ENCODE results near the gene ZBTB34. TPM values are rescaled to one million over a fixed set of nuclear protein-coding genes. Genes with fewer than 3 reads are reported as not detected.

The ZBTB34 gene
- total RNA-seq, 6 experiments from 2014 or later = 2.0 to 3.4 (median 2.3) TPM

- DNase-seq (no peak), ATAC-seq (no peak)
- no peaks in the 10 kb centered on the region for H3K27me3 ChIP-seq
- H3K4me1 ChIP-seq = no peaks in the 10 kb centered on the region
- intact Hi-C loops (cut with DNase I) = no loop called here
- 94% methylated on average over 7 of the region's 8 CpGs for WGBS (ENCODE audit: insufficient coverage, low coverage, low lambda C conversion rate, missing lambda C conversion rate)
- peaks cover 0 to 30% (median 18%) of the 10 kb centered on the region in 4 donors for H3K36me3 ChIP-seq
- no peak overlapping the region for H3K27ac ChIP-seq
- no peak overlapping the region for H3K4me3 ChIP-seq
- no peaks in the 10 kb centered on the region for H3K9me3 ChIP-seq
- TF ChIP-seq POLR2A (IDR thresholded peaks at IDR 0.05) = no peak
- TF ChIP-seq, protein P1, sequence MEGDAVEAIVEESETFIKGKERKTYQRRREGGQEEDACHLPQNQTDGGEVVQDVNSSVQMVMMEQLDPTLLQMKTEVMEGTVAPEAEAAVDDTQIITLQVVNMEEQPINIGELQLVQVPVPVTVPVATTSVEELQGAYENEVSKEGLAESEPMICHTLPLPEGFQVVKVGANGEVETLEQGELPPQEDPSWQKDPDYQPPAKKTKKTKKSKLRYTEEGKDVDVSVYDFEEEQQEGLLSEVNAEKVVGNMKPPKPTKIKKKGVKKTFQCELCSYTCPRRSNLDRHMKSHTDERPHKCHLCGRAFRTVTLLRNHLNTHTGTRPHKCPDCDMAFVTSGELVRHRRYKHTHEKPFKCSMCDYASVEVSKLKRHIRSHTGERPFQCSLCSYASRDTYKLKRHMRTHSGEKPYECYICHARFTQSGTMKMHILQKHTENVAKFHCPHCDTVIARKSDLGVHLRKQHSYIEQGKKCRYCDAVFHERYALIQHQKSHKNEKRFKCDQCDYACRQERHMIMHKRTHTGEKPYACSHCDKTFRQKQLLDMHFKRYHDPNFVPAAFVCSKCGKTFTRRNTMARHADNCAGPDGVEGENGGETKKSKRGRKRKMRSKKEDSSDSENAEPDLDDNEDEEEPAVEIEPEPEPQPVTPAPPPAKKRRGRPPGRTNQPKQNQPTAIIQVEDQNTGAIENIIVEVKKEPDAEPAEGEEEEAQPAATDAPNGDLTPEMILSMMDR (IDR thresholded peaks at IDR 0.05) = no peak
Observed at GRCh38 chr9:126833710-126834345, 26.6 kb upstream of the ZBTB34 start.

DNA sequence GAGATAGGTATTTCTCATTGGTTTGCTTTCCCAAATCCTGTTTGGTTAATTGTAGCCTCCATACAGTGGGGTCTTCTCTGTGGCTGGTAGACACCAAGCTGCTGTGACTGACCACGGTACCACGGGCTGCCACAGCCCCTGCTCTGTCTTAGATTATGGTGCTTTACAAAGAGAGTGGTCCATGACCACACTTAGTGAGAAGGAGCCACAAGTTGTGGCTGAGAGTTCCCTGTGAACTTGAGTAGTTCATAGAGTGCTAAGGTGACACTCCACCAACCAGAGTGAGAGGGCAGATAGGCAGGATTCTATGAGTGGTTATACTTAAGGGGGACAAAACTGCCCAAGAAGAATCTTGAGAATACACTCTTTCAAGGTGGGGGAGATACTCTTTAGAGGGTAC lies 25.8 kb upstream of the ZBTB34 start:
- intact Hi-C loops (cut with DNase I) = no loop called here
- no peak overlapping the region for H3K27ac ChIP-seq
- ATAC-seq (no peak), DNase-seq (no peak)
- no peak for TF ChIP-seq POLR2A (IDR thresholded peaks at IDR 0.05)
- TF ChIP-seq, protein P1 (IDR thresholded peaks at IDR 0.05) = no peak
- no peaks in the 10 kb centered on the region for H3K27me3 ChIP-seq
- H3K4me1 ChIP-seq = no peaks in the 10 kb centered on the region
- no CpG with 5 or more reads among the region's 2 CpGs for WGBS (ENCODE audit: insufficient coverage, low coverage, low lambda C conversion rate, missing lambda C conversion rate)
- no peaks in the 10 kb centered on the region for H3K9me3 ChIP-seq
- H3K4me3 ChIP-seq = no peak overlapping the region
- peaks cover 0 to 30% (median 18%) of the 10 kb centered on the region in 4 donors for H3K36me3 ChIP-seq

DNA sequence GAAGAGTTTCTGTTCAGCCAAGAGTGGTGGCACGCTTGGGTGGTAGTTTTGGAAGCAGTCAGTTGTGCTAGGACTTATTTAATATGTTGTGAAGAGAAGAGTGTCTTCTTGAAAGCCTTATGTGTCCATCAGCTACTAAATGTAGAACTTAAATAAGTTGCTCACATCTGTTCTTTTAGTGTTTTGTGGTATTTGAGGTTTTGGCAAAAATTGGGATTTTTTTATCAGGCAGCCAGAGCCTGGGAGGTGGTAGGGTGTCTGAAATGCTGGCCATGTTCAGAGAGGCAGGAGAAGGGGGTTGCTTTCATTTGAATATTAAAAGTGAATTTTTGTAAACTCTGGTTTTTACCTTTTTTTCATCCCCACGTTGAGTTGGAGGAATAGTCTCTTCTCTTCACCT lies 24.2 kb upstream of the ZBTB34 start:
- no peak overlapping the region for H3K27ac ChIP-seq
- WGBS (ENCODE audit: insufficient coverage, low coverage, low lambda C conversion rate, missing lambda C conversion rate) = 83% methylated on average over 2 of the region's 2 CpGs
- H3K36me3 ChIP-seq = peaks cover 0 to 30% (median 18%) of the 10 kb centered on the region in 4 donors
- ATAC-seq (no peak), DNase-seq (no peak)
- no peaks in the 10 kb centered on the region for H3K9me3 ChIP-seq
- H3K4me1 ChIP-seq = no peaks in the 10 kb centered on the region
- TF ChIP-seq POLR2A (IDR thresholded peaks at IDR 0.05) = no peak
- TF ChIP-seq, protein P1 (IDR thresholded peaks at IDR 0.05) = no peak
- no peaks in the 10 kb centered on the region for H3K27me3 ChIP-seq
- intact Hi-C loops (cut with DNase I) = no loop called here
- no peak overlapping the region for H3K4me3 ChIP-seq

- H3K4me1 ChIP-seq = no peaks in the 10 kb centered on the region
- ATAC-seq (no peak), DNase-seq (no peak)
- H3K9me3 ChIP-seq = no peaks in the 10 kb centered on the region
- no peak for TF ChIP-seq POLR2A (IDR thresholded peaks at IDR 0.05)
- TF ChIP-seq, protein P1 (IDR thresholded peaks at IDR 0.05) = no peak
- H3K27ac ChIP-seq = no peak overlapping the region
- WGBS (ENCODE audit: insufficient coverage, low coverage, low lambda C conversion rate, missing lambda C conversion rate) = 64% methylated on average over 4 of the region's 7 CpGs
- no peak overlapping the region for H3K4me3 ChIP-seq
- peaks cover 0 to 20% (median 11%) of the 10 kb centered on the region in 4 donors for H3K36me3 ChIP-seq
- no peaks in the 10 kb centered on the region for H3K27me3 ChIP-seq
- intact Hi-C loops (cut with DNase I) = no loop called here
Observed at GRCh38 chr9:126838055-126838811, 22.2 kb upstream of the ZBTB34 start.
